Measurements from ENCODE around the gene CPAMD8.
"Not testable (repeated sequence)": the region's sequence is repeated elsewhere in the genome, so short reads cannot be mapped to it uniquely, and the experiment has no call there.

Gene CPAMD8

DNA sequence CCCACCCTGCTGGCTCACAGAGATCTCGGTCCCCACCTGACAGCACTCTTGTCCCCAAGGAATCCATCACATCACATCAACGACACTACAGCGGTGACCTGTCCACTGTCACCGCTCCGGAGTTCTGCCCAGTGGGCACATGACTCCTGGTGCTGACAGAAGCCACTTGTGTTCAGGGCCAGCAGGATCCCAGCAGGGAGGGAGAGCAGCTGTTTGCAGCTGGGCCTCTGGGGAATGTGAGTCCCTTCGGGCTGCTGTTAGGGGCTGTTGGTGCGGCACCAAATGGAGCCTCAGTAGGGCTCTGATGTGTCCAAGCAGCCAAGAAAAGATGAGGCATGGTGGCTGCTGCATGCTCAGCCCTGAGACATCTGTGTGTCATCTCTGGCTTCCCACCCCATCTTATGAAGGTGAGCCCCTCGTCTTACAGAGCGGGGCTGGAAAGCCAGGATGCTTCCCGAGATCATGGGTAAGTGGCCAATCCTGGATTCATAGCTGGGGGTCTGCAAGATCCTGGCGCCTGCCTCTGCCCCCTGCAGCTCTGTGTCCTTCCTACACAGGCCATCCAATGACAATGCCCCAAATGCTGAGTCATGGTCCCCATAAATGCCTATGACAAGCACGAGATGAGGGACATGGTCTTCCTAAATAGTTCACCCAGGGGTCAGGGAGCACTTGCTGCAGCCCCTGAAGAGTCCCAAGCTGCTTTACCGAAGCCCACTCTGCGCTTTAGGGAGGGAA, 81.8 kb downstream of the CPAMD8 start:
- no peak for DNase-seq

DNA sequence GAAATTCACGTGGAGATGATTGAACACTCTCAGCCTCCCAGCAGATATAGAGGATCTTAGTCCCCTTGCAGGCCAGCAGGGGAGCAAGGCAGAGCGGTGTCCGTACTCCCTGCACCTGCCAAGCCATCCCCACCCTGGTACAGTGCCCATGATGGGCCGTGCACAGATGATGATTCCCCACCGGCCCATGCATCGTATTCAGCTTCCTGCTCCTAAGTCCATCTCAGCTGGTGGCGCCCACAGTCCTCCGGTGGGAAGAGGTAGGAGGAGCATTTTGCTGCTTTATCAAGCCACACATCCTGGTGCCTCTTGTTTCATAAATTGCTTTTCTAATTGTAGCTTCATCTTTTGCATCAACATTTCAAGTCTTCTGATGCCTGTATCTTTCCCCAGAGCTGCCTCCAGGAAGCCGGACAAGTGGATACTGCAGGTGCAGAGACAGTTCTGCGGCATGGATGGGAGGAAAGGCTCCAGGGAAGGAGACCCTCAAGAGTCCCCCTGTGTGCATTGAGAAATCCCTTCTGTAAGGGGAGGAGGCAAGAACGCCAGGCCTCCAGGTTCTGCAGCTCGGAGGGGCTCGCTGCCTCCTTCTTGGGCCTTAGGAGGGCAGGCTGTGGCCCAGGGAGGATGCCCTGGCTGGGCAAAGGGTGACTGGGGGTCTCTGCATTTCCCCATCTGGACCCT, 82.5 kb downstream of the CPAMD8 start:
- DNase-seq, result no peak

DNA sequence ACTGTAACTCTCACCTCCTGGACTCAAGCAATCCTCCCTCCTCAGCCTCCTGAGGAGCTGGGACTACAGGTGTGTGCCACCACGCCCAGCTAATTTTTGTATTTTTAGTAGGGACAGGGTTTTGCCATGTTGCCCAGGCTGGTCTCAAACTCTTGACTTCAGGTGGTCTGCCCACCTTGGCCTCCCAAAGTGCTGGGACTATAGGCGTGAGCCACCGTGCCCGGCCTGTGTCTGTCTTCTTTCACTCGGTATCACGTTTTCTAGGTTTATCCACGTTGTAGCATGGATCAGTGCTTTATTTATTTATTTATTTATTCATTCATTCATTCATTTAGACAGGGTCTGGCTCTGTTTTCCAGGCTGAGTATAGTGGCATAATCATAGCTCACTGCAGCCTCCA, 83.5 kb downstream of the CPAMD8 start:
- not testable (repeated sequence) for DNase-seq

DNA sequence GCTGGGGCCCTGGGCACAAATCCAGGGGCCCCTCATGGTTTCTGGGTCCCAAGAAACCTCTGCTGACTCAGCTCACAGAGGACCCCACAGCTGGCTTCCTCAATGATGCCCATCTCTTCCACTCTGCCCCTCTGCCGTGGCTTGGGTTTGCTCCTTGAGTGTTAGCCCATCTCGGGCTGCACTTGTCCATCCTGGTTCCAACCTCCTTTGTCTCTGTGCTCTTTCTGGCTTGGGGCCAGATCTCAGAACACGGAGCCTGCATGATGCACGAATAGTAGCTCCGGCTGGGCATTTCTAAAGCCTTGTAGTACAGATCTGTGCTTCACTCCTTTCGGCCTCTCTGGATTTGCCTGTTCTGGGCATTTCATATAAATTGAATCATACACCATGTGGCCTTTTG, 84.0 kb downstream of the CPAMD8 start:
- DNase-seq, result no peak

DNA sequence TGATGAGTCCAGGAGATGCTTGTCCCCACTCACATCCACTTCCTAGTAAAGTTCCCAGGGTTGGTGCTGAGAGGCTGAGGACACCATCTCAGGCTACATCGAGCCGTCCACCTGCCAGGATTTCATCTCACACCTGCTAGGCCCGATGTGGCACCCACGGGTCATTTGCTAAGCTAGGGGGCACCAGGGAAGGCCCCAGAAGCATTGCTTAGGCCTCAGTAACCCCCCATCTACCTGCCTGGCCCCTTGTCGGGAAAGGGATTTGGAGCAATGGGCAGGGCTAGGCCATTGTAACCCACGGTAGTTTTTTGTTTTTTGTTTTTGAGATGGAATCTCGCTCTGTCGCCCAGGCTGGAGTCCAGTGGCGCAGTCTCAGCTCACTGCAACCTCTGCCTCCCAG, 86.0 kb downstream of the CPAMD8 start:
- DNase-seq, result no peak

DNA sequence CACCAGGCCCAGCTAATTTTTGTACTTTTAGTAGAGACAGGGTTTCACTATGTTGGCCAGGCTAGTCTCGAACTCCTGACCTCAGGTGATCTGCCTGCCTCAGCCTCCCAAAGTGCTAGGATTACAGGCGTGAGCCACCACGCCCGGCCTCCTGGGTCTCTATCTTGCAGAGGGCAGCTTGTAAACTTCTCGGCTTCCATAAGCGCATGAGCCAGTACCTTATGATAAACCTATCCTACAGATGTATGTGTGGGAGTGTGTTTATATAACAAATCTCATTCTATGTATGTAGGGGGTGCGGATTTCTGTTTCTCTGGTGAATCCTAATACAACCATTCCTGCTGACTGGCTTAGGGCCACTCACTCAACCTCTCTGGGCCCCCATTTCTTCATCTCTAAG, 86.5 kb downstream of the CPAMD8 start:
- not testable (repeated sequence) for DNase-seq

DNA sequence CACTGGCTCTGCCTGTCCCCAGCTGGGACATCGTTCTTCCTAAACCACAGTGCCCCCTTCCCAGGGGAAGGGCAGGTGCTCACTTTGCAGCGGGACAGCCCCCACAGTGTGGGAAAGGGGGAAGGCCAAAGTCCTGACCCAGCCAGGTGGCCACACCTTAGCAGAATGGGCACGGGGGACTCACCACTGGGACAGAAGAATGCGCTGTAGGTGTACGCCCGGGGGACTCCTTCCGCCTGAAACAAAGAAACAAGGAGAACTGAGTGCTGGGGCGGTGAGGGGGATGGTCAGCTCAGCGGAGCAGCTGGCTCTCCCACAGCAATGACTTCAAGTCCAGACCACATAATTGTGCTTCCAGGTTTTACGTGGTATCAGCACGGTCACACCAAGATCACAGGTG, 88.4 kb downstream of the CPAMD8 start:
- DNase-seq, result no peak

DNA sequence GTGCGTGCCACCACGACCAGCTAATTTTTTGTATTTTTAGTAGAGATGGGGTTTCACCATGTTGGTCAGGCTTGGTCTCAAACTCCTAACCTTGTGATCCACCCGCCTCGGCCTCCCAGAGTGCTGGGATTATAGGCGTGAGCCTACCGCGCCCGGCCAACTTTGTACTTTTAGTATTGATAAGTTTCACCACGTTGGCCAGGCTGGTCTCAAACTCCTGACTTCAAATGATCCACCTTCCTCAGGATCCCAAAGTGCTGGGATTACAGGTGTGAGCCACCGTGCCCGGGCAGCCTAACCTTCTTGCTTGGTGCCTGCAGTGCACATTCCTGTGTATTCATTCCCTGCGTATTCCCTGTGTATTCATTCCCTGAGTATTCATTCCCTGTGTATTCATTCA, 88.8 kb downstream of the CPAMD8 start:
- not testable (repeated sequence) for DNase-seq

DNA sequence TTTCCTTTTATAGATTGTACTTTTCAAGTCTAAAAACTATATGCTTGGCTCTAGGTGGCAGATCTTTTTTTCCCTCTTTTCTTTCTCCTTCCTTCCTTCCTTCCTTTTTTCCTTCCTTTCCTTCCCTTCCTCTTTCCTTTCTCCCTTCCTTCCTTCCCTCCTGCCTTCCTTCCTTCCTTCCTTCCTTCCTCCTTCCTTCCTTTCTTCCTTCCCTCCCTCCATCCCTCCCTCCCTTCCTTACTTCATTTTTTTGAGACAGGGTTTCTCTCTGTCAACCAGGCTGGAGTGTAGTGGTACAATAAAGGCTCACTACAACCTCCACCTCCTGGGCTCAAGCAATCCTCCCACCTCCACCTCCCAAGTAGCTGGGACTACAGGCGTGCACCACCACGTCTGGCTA, 89.7 kb downstream of the CPAMD8 start:
- DNase-seq, result no peak

DNA sequence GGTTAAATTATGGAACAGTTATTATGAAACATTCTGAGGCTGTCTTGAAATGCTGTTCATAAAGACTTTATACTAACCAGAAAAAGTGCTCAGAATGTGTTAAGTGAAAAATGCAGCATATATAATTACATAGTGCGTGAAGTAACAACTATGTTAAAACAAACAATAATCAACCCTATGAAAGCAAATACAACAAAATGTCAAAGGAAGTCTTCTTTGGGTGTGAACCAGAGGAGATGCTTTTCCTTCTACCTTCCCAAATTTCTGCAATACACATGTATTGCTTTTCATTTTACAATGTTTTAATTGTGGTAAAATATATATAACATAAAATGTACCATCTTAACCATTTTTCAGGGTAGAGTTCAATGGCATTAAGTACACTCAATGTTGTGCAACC, 92.1 kb downstream of the CPAMD8 start:
- no peak for DNase-seq

DNA sequence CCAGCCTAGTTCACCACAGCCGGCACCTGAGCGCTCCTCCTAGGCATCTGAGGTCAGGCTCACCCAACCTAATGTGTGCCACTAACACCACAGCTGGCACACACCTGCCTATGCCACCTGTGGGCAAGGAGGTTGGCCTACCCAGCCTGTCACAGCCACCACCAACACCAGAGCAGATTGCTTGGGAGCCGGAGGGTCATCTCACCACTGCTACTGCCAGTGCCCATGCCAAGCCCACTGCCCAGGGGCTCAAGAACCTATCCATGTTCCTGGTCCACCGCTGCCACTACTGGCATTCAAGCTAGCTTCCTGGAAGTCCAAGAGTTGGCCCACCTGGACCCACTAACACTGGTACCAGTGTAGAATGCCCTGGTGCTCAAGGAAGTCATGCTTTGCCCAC, 95.3 kb downstream of the CPAMD8 start:
- DNase-seq, result no peak

DNA sequence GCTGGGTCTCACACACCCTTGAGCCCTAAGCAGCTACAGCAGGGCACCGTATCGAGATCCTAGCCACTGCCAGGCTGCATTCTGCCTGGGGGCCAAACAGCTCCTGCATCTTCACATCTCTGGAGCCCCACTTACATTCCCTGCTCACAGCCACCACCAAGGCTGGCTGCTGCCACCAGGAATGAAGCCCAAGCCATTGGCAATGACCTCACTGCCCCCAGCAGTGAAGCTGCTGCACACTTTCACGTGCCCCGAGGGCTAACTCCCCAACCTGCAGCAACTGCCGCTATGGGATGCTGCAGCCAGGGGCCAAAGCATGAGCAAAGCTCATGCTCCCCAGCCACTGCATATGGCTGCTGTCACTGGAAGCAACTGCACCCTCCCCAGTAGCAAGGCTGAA, 95.9 kb downstream of the CPAMD8 start:
- no peak for DNase-seq

DNA sequence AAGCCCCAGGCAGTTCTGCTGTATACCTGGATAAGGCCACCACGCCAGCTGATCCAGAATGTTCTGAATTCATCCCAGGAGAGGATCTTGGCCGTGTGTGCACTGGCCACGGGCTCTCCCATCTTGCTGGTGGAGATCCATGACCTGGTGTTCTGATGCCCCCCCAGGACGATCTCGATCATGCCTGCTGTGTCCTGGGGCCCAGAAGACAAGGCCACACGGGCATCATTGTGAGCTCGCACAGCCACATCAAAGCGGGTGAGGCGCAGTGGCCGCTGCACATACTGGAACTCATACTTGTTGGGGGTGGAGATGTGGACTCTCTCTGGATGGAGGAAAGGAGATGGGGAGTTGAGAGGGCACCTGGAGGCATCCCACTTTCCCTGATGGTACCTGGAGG, 97.7 kb downstream of the CPAMD8 start:
- no peak for DNase-seq

DNA sequence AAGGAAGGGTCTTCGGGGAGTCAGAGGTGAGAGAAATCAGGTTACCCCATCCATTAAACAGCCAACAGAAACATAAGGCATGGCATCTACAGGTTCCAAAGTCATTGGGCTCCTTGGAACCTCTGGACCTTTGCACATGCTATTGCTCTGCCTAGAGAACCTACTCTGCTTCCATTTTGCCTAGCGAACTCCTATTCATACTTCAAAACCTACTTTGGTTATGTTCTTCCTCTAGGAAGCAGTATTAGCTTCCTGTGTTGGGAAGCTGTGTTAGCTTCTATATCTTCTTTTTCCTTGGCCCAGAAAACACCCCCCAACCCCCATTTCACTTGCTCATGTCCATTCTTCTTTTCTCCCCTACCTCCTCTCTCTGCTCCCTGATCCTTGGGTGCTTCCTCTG, 98.3 kb downstream of the CPAMD8 start:
- DNase-seq, result no peak

DNA sequence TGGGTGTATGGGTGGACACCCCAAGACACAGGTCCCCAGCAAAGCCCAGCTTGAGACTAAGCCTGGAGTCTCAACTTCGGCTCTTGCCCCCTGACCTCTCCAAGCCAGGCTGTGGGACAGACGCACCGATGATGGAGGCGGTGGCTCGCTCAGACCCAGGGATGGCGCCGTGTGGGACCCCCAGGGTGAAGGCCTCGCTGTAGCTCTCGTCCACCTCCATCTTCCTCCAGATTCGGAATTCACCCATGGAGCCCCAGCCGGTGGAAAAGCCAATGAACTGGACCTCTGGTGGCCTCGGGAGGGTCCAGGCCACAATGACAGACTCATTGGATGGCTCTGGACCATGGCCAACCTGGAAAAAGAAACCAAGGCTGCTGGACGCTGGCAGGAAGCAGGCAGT, 98.7 kb downstream of the CPAMD8 start:
- DNase-seq, result no peak

DNA sequence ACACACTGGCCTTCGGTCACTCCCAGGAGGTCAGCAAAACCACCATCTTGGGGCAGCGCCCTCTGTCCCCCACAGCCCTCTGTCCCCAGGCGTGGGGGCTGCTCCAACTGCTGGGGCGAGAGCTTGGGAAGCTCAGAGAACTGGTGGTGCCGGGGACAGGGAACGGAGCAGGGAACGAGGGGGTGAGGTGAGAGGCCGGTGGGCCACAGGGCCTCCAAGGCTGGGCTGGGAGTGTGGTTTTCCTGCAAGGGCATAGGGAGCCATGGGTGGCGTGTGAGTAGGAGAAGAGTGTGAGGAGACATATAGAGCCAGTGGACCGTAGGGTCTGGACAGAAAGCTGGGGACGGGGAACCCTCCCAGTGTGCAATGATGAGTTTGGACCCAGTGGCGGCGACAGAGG, 103.7 kb downstream of the CPAMD8 start:
- DNase-seq, result no peak

DNA sequence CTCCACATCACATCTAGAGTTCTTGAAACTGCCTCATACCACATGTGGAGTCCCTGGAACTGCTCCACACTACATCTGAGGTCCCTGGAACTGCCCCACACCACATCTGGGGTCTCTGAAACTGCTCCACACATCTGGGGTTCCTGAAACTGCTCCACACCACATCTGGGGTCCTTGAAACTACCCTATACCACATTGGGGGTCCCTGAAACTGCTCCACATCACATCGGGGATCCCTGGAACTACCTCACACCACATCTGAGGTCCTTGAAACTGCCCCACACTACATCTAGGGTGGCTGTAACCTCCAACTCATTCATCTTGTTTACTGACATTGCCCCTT, 104.0 kb downstream of the CPAMD8 start:
- DNase-seq, result no peak

DNA sequence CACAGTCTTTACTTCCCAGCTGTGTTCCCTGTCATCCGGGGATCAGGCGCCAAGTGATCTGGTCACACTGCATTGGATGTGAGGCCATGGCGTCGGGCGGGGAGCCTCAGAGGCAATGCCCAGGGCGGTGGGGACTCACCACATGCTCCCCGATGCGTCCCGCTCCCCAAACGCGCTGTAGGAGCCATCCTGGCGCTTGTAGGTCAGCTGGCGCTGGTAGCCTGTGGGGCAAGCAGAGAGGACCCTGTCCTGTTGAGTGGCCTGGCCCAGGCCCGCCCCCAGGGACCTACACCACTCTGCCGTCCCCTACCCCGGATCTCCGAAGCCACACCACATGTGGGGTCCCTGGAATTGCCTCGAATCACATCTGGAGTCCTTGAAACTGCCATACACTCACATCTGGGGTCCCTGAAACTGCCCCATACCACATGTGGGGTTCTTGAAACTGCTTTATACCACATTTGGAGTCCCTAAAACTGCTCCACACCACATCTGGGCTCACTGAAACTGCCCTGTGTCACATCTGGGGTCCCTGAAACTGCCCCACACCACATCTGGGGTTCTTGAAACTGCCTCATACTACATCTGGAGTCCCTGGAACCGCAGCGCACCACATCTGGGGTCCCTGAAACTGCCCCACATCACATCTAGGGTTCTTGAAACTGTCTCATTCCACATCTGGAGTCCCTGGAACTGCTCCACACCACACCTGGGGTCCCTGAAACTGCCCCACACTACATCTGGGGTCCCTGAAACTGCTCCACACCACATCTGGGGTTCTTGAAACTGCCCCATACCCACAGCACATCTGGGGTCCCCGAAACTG, 104.6 kb downstream of the CPAMD8 start:
- no peak for DNase-seq

DNA sequence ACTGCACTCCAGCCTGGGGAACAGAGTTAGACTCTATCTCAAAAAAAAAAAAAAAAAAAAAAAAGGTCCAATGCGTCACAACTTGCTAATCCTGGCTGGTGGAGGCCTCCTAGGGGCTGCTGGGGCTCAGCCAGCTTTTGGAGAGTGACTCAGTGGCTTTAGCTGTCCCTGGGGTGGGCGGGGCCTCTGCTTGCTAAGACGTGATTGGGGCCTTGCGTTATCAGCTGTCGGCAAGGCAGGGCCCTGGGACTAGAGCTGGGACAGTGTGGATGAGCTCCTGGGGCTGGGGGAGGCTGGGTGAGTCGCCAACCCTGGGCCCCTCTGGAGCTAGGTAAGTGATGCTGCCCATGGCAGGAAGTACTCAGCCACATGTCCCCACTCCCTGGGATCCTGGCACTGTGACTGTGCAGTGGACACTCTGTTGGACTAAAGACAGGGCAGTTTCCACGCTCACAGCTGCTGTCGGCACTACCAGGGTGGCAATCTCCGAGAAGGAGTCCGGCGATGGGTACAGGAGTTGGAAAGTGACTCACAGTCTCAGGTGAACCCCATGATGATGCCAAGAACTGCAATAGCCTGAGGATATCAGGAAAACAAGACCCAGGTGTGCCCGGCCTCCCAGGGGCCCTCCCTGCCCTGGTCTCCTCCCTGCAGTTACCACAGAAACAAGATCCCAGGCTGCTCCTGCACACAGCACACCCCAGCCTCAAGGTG, 105.6 kb downstream of the CPAMD8 start:
- DNase-seq, result no peak

DNA sequence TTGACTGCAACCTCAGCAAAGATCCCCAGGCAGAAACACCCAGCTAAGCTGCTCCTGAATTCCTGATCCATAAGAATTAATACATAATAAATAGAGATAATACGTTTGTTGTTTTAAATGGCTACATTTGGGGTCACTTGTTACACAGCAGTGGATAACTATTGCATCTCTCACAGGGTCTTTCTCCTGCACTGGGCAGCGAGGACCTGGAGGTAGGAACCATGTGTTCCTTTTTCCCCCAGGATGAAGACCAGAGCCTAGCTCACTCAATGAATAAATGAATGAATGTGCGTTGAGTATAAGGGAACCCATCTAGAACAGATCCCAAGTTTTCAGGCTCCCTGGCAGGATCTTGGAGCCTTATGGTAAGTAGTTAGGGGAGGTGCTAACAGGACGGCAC, 107.1 kb downstream of the CPAMD8 start:
- DNase-seq, result no peak

DNA sequence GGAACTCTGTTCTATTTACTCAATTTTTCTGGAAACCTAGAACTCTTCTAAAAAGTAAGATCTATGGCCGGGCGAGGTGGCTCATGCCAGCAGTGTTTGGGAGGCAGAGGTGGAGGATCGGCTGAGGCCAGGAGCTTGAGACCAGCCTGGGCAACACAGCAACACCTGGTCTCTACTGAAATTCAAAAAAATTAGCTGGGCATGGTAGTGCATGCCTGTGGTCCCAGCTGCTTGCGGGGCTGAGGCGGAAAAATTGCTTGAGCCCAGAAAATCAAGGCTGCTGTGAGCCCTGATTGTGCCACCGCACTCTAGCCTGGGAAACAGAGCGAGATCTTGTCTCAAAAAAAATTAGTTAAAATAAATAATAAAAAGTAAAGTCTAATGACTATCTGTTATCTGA, 109.2 kb downstream of the CPAMD8 start:
- no peak for DNase-seq

DNA sequence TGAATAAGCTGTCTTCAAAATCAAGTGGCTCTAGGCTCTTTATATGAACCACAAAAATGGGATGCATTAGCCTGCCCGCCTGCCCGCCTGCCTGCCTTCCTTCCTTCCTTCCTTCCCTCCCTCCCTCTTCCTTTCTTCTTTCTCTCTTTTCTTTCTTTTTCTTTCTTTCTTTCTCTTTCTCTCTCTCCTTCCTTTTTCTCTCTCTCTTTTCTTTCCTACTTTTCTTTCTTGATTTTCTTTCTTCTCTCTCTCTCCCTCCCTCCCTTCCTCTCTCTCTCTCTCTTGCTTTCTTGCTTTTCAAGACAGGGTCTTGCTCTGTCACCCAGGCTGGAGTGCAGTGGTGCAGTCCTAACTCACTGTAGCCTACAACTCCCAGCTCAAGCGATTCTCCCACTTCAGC, 110.9 kb downstream of the CPAMD8 start:
- no peak for DNase-seq

DNA sequence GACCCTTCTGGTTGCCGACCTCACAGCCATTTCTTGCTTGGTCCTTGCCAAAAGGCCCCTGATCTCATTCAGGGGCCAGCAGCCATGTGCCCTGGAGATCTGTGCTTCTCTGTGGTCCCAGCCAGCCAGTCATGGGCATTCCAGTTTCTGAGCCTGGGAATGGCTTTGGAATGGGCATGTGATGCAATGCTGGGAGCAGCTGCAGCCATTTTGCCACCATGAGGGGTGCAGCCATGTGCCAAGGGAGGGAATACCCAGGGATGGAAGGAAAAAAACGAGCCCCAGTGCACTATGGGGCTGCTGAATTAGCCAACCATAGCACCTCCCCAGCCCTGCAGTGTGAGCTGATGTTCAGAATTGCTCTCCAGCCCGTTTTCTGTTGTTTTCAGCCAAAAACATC, 111.5 kb downstream of the CPAMD8 start:
- DNase-seq, result no peak

DNA sequence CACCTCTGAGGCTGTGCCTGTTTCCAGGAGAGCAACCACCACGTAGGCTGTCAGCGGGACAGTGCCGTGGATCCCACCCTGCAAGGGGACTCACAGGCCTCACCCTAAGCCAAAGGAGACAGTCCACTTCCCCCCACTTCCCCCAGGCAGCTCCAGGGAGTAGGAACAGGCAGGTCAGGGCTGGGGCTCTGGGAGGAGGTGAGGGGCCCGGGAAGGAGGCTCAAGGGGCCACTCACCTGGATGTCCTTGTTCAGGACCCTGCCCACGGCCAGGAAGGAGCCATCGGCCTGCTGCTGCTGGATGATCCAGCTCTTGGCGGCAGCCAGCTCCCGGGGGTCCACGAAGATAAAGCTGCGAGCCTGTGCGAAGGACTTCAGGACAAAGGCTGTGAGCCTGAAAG, 112.2 kb downstream of the CPAMD8 start:
- no peak for DNase-seq

All from CD4-positive, alpha-beta T cell treated with Interferon gamma for 1 hour (primary cell).